Endothelial cell of umbilical vein (primary cell): ENCODE results near the gene PROC. TPM values are rescaled to one million over a fixed set of nuclear protein-coding genes. Genes with fewer than 3 reads are reported as not detected.

Experiments used
- BruUV-seq: library from RNA; stranded (reverse); fragments of 400-500 nt; replicated peaks from 2 replicates; lab custom pipeline; 2021; lab: Mats Ljungman, UMichigan
- CTCF ChIA-PET: fragments of 300-600, 350-600 bp; sonication (Branson Sonifier 250); formaldehyde crosslinking; loops from one replicate; lab custom pipeline; 2021; ENCODE audit warnings: antibody characterized with exemption, inconsistent platforms; lab: Charles Lee
- POLR2A ChIA-PET: fragments of 300-600, 350-600 bp; sonication (Branson Sonifier 250); formaldehyde crosslinking; loops from one replicate; lab custom pipeline; 2021; ENCODE audit warnings: antibody characterized with exemption, inconsistent platforms; lab: Charles Lee
- DNase-seq: peaks from one replicate; pipeline ENCODE4 v3.0.0-alpha.2; 2011; ENCODE audit warnings: low read depth, low spot score
- FAIRE-seq: peaks from 2 replicates; lab custom pipeline; 2011; peaks lifted over from hg19 to GRCh38; lab: Jason Lieb, UNC
- H2AFZ ChIP-seq: 2 replicates; pipeline ENCODE4 v1.6.0; 2012; ENCODE audit warnings: low read depth, low read length, control low read depth, inconsistent platforms
- H3K27ac ChIP-seq: 2 replicates; pipeline ENCODE4 v1.5.1; 2011; ENCODE audit warnings: low read depth, mild to moderate bottlenecking, control low read depth, low read length, moderate library complexity; ENCODE audit not compliant: insufficient read depth
- H3K27me3 ChIP-seq, 2 experiments: 2 replicates each; pipeline versions ENCODE4 v1.6.0 to v1.6.1; 2011; ENCODE audit warnings: low read length in 2 of 2, mixed read lengths in 1 of 2; ENCODE audit not compliant: control insufficient read depth in 2 of 2, insufficient read depth in 2 of 2
- H3K36me3 ChIP-seq, 2 experiments: 2 replicates in 1 of 2; 3 replicates in 1 of 2; pipeline ENCODE4 v1.5.1; 2011; ENCODE audit warnings: low read length in 2 of 2, mild to moderate bottlenecking in 1 of 2, moderate library complexity in 1 of 2; ENCODE audit not compliant: control insufficient read depth in 2 of 2, insufficient read depth in 2 of 2; ENCODE audit errors: extremely low read depth in 1 of 2
- H3K4me1 ChIP-seq: 3 replicates; pipeline ENCODE4 v1.5.1; 2011; ENCODE audit warnings: mild to moderate bottlenecking, low read length; ENCODE audit not compliant: control insufficient read depth, insufficient read depth; ENCODE audit errors: extremely low read depth
- H3K4me2 ChIP-seq: 2 replicates; pipeline ENCODE4 v1.6.1; 2011; ENCODE audit warnings: low read length, control low read depth, mixed read lengths; ENCODE audit not compliant: insufficient read depth
- H3K4me3 ChIP-seq, 3 experiments: fragments of 200-600 bp in 1 of 3; sonication (generic), shearing (Covaris generic) in 1 of 3; replicated peaks in 1 of 3; 2 replicates each; pipeline ENCODE4 v1.5.1; 2011 to 2016; ENCODE audit warnings: control low read depth in 3 of 3, low read length in 3 of 3, mild to moderate bottlenecking in 2 of 3, inconsistent platforms in 1 of 3, low read depth in 1 of 3, moderate library complexity in 1 of 3; ENCODE audit not compliant: insufficient read depth in 1 of 3
- H3K79me2 ChIP-seq: 2 replicates; pipeline ENCODE4 v1.6.0; 2012; ENCODE audit warnings: low read length, inconsistent platforms; ENCODE audit not compliant: control insufficient read depth, insufficient read depth
- H3K9ac ChIP-seq: replicated peaks from 2 replicates; pipeline ENCODE3; 2011; ENCODE audit warnings: low read length, control low read depth; ENCODE audit not compliant: insufficient read depth; ENCODE audit errors: extremely low read depth
- H3K9me1 ChIP-seq: replicated peaks from 3 replicates; pipeline ENCODE4 v1.6.0; 2011; ENCODE audit warnings: mild to moderate bottlenecking, low read length; ENCODE audit not compliant: control insufficient read depth, insufficient read depth; ENCODE audit errors: extremely low read depth
- H3K9me3 ChIP-seq: replicated peaks from 2 replicates; pipeline ENCODE4 v1.5.1; 2012; ENCODE audit warnings: low read length, inconsistent platforms; ENCODE audit not compliant: control insufficient read depth, insufficient read depth
- H4K20me1 ChIP-seq: replicated peaks from 2 replicates; pipeline ENCODE3; 2011; ENCODE audit warnings: mild to moderate bottlenecking, low read length; ENCODE audit not compliant: control insufficient read depth, insufficient read depth; ENCODE audit errors: extremely low read depth
- EZH2 ChIP-seq: IDR thresholded peaks from 2 replicates; pipeline ENCODE4 v1.6.1; 2012; ENCODE audit warnings: borderline replicate concordance, low read depth, mild to moderate bottlenecking, moderate library complexity, low read length, inconsistent platforms; ENCODE audit not compliant: severe bottlenecking
- FOS ChIP-seq: IDR thresholded peaks from 2 replicates; pipeline ENCODE4 v1.6.1; 2011; ENCODE audit warnings: mild to moderate bottlenecking, low read length, moderate library complexity, borderline replicate concordance; ENCODE audit not compliant: insufficient read depth
- GATA2 ChIP-seq: IDR thresholded peaks from 2 replicates; pipeline ENCODE4 v1.7.0; 2011; ENCODE audit warnings: low read depth, mild to moderate bottlenecking, moderate library complexity, mixed read lengths, low read length; ENCODE audit not compliant: insufficient read length, insufficient read depth
- JUN ChIP-seq: IDR thresholded peaks from 2 replicates; pipeline ENCODE4 v1.6.1; 2011; ENCODE audit warnings: borderline replicate concordance, low read depth; ENCODE audit not compliant: insufficient read length, insufficient read depth
- MYC ChIP-seq: IDR thresholded peaks from one replicate; pipeline ENCODE4 v1.6.1; 2011; ENCODE audit warnings: mild to moderate bottlenecking, low read depth, low read length
- POLR2A ChIP-seq: IDR thresholded peaks from 2 replicates; pipeline ENCODE4 v1.6.1; 2012; ENCODE audit warnings: low read depth, mild to moderate bottlenecking, control low read depth, low read length
- POLR2AphosphoS5 ChIP-seq: IDR thresholded peaks from 2 replicates; pipeline ENCODE4 v1.6.1; 2012; ENCODE audit warnings: low read depth, mild to moderate bottlenecking, control low read depth, low read length, moderate library complexity; ENCODE audit not compliant: insufficient read depth
- dilution Hi-C: fragments of 300-500 bp; cut with MboI; formaldehyde crosslinking; loops from one replicate; pipeline ENCODE4 v1.15.0; 2019; ENCODE audit warnings: low sequenced_read_pairs; ENCODE audit not compliant: extremely low pct_ligation_motif_present
- intact Hi-C: fragments of 100-400 bp; cut with micrococcal nuclease; formaldehyde crosslinking; loops from one replicate; pipeline ENCODE4 v1.10.0; 2022
- polyA plus RNA-seq, 4 experiments: library from polyadenylated mRNA; depleted of rRNA in 3 of 4; stranded (reverse) in 3 of 4; unstranded in 1 of 4; fragments of >200 nt; gene quantifications; 2 replicates each; pipeline versions ENCODE4 v1.2.1 to v1.2.3, GENCODE V29; 2011 to 2012; ENCODE audit warnings: missing spikeins in 1 of 4
- total RNA-seq: library from RNA; stranded (reverse); gene quantifications from 2 replicates; pipeline ENCODE4 v1.2.3, GENCODE V29; 2021
- TF ChIP-seq, protein P1 (sequence below): IDR thresholded peaks from 2 replicates; pipeline ENCODE4 v1.6.1; 2011; ENCODE audit not compliant: insufficient read depth, insufficient read length
- TF ChIP-seq, protein P2 (sequence below), 2 donors: IDR thresholded peaks; 1 replicate in 1 of 2; 2 replicates in 1 of 2; pipeline ENCODE4 v1.5.1; 2011; ENCODE audit warnings: low read length in 2 of 2, mild to moderate bottlenecking in 2 of 2, moderate library complexity in 2 of 2, control low read depth in 1 of 2, inconsistent platforms in 1 of 2, low read depth in 1 of 2; ENCODE audit not compliant: insufficient read depth in 1 of 2; ENCODE audit errors: extremely low read depth in 1 of 2

PROC gene
- total and polyA plus RNA-seq, 2 donors (not counting 3 experiments of a cell fraction or from before 2014, with no cell fraction given), result not detected

DNA sequence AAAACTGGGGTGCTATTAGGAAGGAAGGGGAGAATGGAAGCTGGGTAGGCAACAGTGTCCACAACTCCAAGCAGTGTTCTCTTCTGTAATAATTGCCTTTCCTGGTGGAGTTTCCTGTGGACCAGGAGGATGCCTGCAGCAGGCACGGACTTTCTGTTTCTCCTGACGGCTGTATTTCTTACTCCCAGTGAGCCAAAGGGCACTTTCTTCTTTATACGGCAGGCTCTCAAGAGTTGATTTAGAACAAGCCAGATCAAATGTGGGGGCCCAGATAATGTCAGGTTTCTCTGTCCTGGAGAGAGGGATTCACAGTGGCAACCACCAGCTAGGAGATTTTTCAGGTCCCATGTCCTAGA lies 13.0 kb upstream of the PROC start:
- dilution Hi-C loops, result no loop called here
- H3K9me1 ChIP-seq, result no peaks in the 10 kb centered on the region
- no peak overlapping the region for H3K27ac ChIP-seq
- no peaks in the 10 kb centered on the region for H3K9me3 ChIP-seq
- DNase-seq (peak; percentile 22), FAIRE-seq (no peak)
- H4K20me1 ChIP-seq, result no peaks in the 10 kb centered on the region
- no peaks in the 10 kb centered on the region for H3K79me2 ChIP-seq
- no peak overlapping the region for H3K4me3 ChIP-seq
- POLR2A ChIA-PET, result interaction anchor here (0.5 kb wide), 1 partner anchor 10 kb away, joined by 4 read pairs; no protein-coding TSS in a partner anchor
- H3K27me3 ChIP-seq, result no peaks in the 10 kb centered on the region
- H3K4me2 ChIP-seq, result no peak overlapping the region
- no peak overlapping the region for H3K9ac ChIP-seq
- H3K36me3 ChIP-seq, result no peaks in the 10 kb centered on the region
- no TSS peak for BruUV-seq
- peaks cover 26% of the 10 kb centered on the region for H3K4me1 ChIP-seq
- intact Hi-C loops, result no loop called here
- H2AFZ ChIP-seq, result peak overlapping the region; percentile 50
- no peak for TF ChIP-seq MYC
- TF ChIP-seq, protein P1, sequence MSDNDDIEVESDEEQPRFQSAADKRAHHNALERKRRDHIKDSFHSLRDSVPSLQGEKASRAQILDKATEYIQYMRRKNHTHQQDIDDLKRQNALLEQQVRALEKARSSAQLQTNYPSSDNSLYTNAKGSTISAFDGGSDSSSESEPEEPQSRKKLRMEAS, result no peak
- TF ChIP-seq FOS, result no peak
- TF ChIP-seq POLR2A, result no peak
- no peak for TF ChIP-seq JUN
- TF ChIP-seq EZH2, result no peak
- TF ChIP-seq GATA2, result no peak
- TF ChIP-seq, protein P2, sequence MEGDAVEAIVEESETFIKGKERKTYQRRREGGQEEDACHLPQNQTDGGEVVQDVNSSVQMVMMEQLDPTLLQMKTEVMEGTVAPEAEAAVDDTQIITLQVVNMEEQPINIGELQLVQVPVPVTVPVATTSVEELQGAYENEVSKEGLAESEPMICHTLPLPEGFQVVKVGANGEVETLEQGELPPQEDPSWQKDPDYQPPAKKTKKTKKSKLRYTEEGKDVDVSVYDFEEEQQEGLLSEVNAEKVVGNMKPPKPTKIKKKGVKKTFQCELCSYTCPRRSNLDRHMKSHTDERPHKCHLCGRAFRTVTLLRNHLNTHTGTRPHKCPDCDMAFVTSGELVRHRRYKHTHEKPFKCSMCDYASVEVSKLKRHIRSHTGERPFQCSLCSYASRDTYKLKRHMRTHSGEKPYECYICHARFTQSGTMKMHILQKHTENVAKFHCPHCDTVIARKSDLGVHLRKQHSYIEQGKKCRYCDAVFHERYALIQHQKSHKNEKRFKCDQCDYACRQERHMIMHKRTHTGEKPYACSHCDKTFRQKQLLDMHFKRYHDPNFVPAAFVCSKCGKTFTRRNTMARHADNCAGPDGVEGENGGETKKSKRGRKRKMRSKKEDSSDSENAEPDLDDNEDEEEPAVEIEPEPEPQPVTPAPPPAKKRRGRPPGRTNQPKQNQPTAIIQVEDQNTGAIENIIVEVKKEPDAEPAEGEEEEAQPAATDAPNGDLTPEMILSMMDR (IDR thresholded peaks at IDR 0.05; ENCODE audit: extremely low read depth in 1 of 2, insufficient read depth in 1 of 2, low read depth in 1 of 2, low read length in 2 of 2), result no peak
- no peak for TF ChIP-seq POLR2AphosphoS5
- CTCF ChIA-PET, result interaction anchor here (1.0 to 1.5 kb wide), 2 partner anchors 9 to 23 kb away, joined by 3 to 4 read pairs; no protein-coding TSS in a partner anchor
